NCI-H510A (cell line): ENCODE results near the gene INSL4.

ENCODE experiments used
- DNase-seq: peaks from one replicate; lab custom pipeline; 2025; lab: John Stamatoyannopoulos, UW

The INSL4 gene

GRCh38 chr9:5231212-5231611 is at the start of gene INSL4:
INSL4 (plus strand) TSS chr9:5231419; CDS start chr9:5231524, 105 bp downstream.
- no peak for DNase-seq

DNA sequence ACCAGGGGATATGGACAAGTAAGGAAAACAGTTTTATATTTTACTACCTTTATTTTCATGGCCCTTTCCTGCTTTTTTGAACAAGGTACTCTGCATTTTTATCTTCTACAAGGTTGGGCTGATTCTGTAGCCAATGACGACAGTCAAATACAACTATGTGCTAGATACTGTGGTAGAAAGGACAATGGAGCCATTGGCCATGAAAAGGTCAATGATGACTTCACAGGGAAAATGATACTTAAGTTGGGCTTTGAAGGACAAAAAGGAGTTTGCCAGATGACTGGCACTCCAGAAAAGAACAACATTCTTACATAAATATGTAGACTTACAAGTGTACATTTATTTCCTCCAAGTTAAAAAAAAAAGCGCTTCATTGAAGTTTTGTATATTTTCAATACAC is 46.4 kb upstream of the INSL4 start:
- DNase-seq: no peak

DNA sequence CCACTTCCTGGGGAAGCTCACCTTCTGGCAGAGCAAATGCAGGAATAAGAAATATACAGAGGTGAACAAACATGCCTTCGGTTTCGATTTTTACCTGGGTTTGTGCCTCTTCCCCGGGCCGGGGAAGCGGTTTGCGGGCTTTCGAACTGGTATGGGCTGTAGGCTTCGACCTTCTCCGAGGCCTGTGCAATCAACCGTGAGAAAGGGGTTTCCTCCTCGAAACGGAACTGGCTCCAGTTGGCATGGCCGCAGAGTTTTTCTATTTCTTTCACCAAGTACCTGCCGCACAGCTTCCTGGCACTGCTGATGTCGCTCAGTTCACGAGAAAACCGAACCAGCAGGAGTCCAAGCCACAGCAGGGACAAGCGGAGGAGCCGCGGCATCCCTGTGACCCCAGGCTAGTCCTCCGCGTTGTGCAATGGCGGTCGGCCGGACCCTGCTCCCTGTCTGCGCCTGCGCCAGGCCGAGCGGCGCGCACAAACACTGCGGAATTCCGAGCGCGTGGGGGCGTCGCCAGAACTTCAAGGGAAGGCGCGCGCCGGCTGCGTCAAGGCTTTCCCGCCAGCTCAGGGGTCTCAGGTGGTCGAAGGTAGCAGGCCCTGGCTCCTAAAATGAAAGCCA is 45.9 kb upstream of the INSL4 start, which contains the start of gene INSL6:
TSS of gene INSL6 (minus strand) at position 420 of the 621 bp plus-strand sequence. CDS start at position 383, 37 bp downstream.
- no peak for DNase-seq

DNA sequence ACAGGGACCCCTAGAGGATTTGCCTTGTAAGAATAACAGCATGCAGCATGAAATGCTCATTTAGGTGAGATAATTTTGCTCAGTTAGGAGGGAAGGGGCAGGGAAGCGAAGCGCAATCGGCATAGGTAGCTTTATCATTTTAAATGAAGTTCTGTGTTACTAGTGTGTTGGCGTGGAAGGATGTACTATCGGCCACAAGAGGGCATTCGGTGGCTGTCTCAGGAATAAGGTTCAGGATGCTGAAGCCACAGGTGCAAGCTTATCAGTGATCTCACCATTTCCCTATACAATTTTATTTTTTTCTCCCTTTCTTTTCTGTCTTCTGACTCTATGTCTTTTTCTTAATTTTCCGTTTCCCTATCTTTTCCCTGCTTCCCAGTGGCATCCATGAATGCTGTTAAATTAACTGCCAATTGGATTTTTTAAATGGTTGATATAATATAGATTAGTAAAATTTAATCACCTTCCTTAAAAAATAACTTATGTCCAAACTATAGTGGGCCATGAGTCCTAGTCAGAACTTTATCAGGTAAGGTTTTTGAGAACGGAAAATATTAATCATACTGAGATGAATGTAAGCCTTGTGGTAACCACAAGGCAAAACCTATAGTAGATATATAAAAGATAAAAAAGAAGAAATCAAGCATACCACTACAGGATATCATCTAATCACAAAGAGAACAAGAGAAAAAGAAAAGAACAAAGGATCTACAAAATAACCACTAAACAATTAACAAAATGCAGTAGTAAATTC is 44.6 kb upstream of the INSL4 start:
- DNase-seq: peak; percentile 17

- DNase-seq: no peak
These were observed 42.9 kb upstream of the INSL4 start for GRCh38 chr9:5188060-5188984.

- DNase-seq: no peak
These were observed 39.2 kb upstream of the INSL4 start for GRCh38 chr9:5191985-5192384.

DNA sequence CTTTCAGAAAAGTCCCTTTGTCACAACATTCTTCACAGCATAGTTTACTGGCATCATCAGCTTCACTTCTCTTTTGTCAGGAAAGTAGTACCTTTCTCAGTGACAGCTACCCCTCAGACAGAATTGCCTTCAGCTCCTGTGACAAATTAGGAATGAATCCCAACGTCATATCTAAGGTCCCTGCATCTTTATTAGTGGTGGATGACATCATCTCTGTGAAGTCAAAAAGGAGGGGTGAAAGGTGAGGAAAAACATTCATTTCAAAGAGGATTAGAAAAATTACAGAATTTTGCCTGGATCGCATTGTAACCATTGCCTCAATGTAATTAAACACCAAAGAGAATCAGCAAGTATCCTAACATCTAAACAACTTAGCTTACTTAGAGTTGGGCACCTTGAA is 37.9 kb upstream of the INSL4 start:
- DNase-seq: no peak

GRCh38 chr9:5195463-5195862 is 35.8 kb upstream of the INSL4 start:
- DNase-seq: no peak

GRCh38 chr9:5205071-5205470 is 26.1 kb upstream of the INSL4 start:
- no peak for DNase-seq

GRCh38 chr9:5230554-5230953 is 665 bp upstream of the INSL4 start:
- DNase-seq: no peak

- DNase-seq: no peak
These were observed 32.4 kb downstream of the INSL4 start for GRCh38 chr9:5263351-5264218.

GRCh38 chr9:5264219-5264595 is 33.0 kb downstream of the INSL4 start:
- no peak for DNase-seq

GRCh38 chr9:5265939-5266338 is 34.7 kb downstream of the INSL4 start:
- DNase-seq: no peak

- DNase-seq: no peak
These were observed 38.1 kb downstream of the INSL4 start for GRCh38 chr9:5269249-5269715.

- no peak for DNase-seq
These were observed 43.6 kb downstream of the INSL4 start for GRCh38 chr9:5274770-5275169.

GRCh38 chr9:5278486-5278885 is 47.3 kb downstream of the INSL4 start:
- DNase-seq: no peak
